ENCODE measurements around the gene MISP3. TPM values are rescaled to one million over a fixed set of nuclear protein-coding genes. Genes with fewer than 3 reads are reported as not detected.
"Not testable (repeated sequence)": the region's sequence is repeated elsewhere in the genome, so short reads cannot be mapped to it uniquely, and the experiment has no call there.

Gene MISP3
- total and polyA plus RNA-seq, 2 of the 8 experiments (the other 6 are each of a cell fraction or from before 2014, with no cell fraction given), result 0.74 to 1.4 TPM

DNA sequence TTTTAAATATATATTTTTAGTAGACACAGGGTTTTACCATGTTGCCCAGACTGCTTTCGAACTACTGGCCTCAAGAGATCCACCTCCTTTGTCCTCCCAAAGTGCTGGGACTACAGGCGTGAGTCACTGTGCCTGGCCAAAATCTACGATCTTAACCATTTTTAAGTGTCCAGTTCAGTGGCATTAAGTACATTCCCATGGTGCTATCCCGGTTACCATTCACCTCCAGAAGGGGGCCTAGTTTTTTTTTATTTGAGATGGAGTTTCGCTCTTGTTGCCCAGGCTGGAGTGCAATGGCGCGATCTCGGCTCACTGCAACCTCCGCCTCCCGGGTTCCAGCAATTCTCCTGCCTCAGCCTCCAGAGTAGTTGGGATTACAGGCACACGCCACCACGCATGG is 37.4 kb upstream of the MISP3 start:
- 94% methylated on average over 12 of the region's 12 CpGs; no CpG with 5 or more reads in 1 of the 2 experiments for WGBS, 2 experiments (ENCODE audit: extremely low coverage in 1 of 2, insufficient coverage in 1 of 2, insufficient read length in 1 of 2, insufficient replicate concordance in 2 of 2, low coverage in 1 of 2, low lambda C conversion rate in 2 of 2, missing lambda C conversion rate in 1 of 2)

More for the DNA sequence above, 37.4 kb upstream of the MISP3 start:
- H4K20me1 ChIP-seq (replicated peaks in 1 of 2; ENCODE audit: control insufficient read depth in 1 of 2, insufficient read depth in 2 of 2, low read length in 2 of 2); H4K8ac ChIP-seq (ENCODE audit: extremely low read depth, insufficient read depth, low read length); H3K56ac ChIP-seq (replicated peaks; ENCODE audit: insufficient read length, low read depth, low read length); H3K23ac ChIP-seq (ENCODE audit: insufficient read length); H3K4me3 ChIP-seq (ENCODE audit: extremely low read depth in 1 of 4, insufficient read depth in 2 of 4, low read depth in 3 of 4, low read length in 4 of 4); FAIRE-seq; H2BK12ac ChIP-seq (ENCODE audit: low read depth, low read length); H3K4me1 ChIP-seq (replicated peaks in 1 of 4; ENCODE audit: control insufficient read depth in 3 of 4, insufficient read depth in 4 of 4, low read length in 3 of 4); H3K4me2 ChIP-seq (ENCODE audit: insufficient read depth in 1 of 2, low read depth in 2 of 2, low read length in 2 of 2); H3K23me2 ChIP-seq (ENCODE audit: low read depth, low read length); H2BK20ac ChIP-seq (ENCODE audit: low read length); H3K79me2 ChIP-seq (ENCODE audit: control insufficient read depth in 1 of 2, insufficient read depth in 2 of 2, low read length in 2 of 2); H3K18ac ChIP-seq (ENCODE audit: extremely low read depth, low read length); H3K9ac ChIP-seq (replicated peaks in 1 of 4; ENCODE audit: extremely low read depth in 1 of 4, low read depth in 3 of 4, low read length in 3 of 4); H3K36me3 ChIP-seq (ENCODE audit: control insufficient read depth in 2 of 4, insufficient read depth in 4 of 4, low read length in 3 of 4); H2BK5ac ChIP-seq (ENCODE audit: low read depth, low read length); H4K91ac ChIP-seq (replicated peaks; ENCODE audit: insufficient read length, low read length); H3K79me1 ChIP-seq (ENCODE audit: low read depth, low read length); H3K4ac ChIP-seq (replicated peaks; ENCODE audit: insufficient read length, low read depth, low read length); H2AK5ac ChIP-seq (ENCODE audit: low read depth, low read length); H3K14ac ChIP-seq (ENCODE audit: insufficient read length); H3K27ac ChIP-seq (ENCODE audit: low read depth, low read length); H2BK120ac ChIP-seq (replicated peaks; ENCODE audit: low read depth, low read length); H2BK15ac ChIP-seq (ENCODE audit: low read length); H4K5ac ChIP-seq (ENCODE audit: insufficient read length, low read depth, low read length); H2AFZ ChIP-seq (ENCODE audit: low read length); H3K9me3 ChIP-seq (ENCODE audit: insufficient read depth in 2 of 2, low read depth in 1 of 2, low read length in 1 of 2); DNase-seq (ENCODE audit: low read depth in 1 of 2, low spot score in 2 of 2): not testable (repeated sequence)
- peaks cover 0 to 12% (median 8%) of the 10 kb centered on the region in 4 experiments; a peak in 5 of 7 replicates for H3K27me3 ChIP-seq (replicated peaks in 1 of 4; ENCODE audit: control insufficient read depth in 3 of 4, extremely low read depth in 1 of 4, insufficient read depth in 3 of 4, low read length in 3 of 4)
- ChIA-PET POLR2A (ENCODE audit: partially characterized antibody) (interaction anchor here (0.7 to 1.1 kb wide), 4 partner anchors 14 to 99 kb away, joined by 3 to 6 read pairs (median 5); no protein-coding TSS in a partner anchor), CTCF (ENCODE audit: partially characterized antibody) (interaction anchor here (0.6 to 2.0 kb wide), 9 partner anchors 8 to 149 kb away, joined by 3 to 9 read pairs (median 3); no protein-coding TSS in a partner anchor)
